Endothelial cell (in vitro differentiated cells): Measurements from ENCODE around the gene C4BPA. TPM values are rescaled to one million over a fixed set of nuclear protein-coding genes. Genes with fewer than 3 reads are reported as not detected.

Experiments
- DNase-seq: peaks from one replicate; pipeline ENCODE4 v3.0.0; 2021; ENCODE audit warnings: low spot score
- H3K27ac Mint-ChIP-seq: one replicate; pipeline ENCODE4 v1.8.0; 2021; ENCODE audit warnings: mixed read lengths, inconsistent platforms; ENCODE audit not compliant: unreplicated experiment
- H3K27me3 Mint-ChIP-seq: one replicate; pipeline ENCODE4 v1.8.0; 2021; ENCODE audit warnings: mild to moderate bottlenecking, moderate library complexity, mixed read lengths, inconsistent platforms; ENCODE audit not compliant: unreplicated experiment
- H3K36me3 Mint-ChIP-seq: one replicate; pipeline ENCODE4 v1.8.0; 2021; ENCODE audit warnings: mild to moderate bottlenecking, low read depth, mixed read lengths, inconsistent platforms; ENCODE audit not compliant: unreplicated experiment
- H3K4me1 Mint-ChIP-seq: one replicate; pipeline ENCODE4 v1.8.0; 2021; ENCODE audit warnings: mild to moderate bottlenecking, mixed read lengths, inconsistent platforms; ENCODE audit not compliant: unreplicated experiment
- H3K4me3 Mint-ChIP-seq: one replicate; pipeline ENCODE4 v1.8.0; 2021; ENCODE audit warnings: mild to moderate bottlenecking, mixed read lengths, inconsistent platforms; ENCODE audit not compliant: unreplicated experiment
- H3K9me3 Mint-ChIP-seq: one replicate; pipeline ENCODE4 v1.8.0; 2021; ENCODE audit warnings: mixed read lengths, inconsistent platforms; ENCODE audit not compliant: unreplicated experiment
- total RNA-seq: library from RNA; stranded (reverse); fragmentation: NEBNext Ultra II Directional; extraction: Animal tissue kit (Norgen Biotek cat#: 25700); gene quantifications from one replicate; pipeline ENCODE4 v1.2.1, GENCODE V29; 2021; ENCODE audit not compliant: unreplicated experiment
- TF ChIP-seq, protein P1 (sequence below): fragments of 200-600 bp; sonication (generic); IDR thresholded peaks from one replicate; pipeline ENCODE4 v1.5.0; 2021; ENCODE audit warnings: antibody characterized with exemption; ENCODE audit not compliant: unreplicated experiment

C4BPA gene
- total RNA-seq, 1 donor from 2014 or later: not detected

DNA sequence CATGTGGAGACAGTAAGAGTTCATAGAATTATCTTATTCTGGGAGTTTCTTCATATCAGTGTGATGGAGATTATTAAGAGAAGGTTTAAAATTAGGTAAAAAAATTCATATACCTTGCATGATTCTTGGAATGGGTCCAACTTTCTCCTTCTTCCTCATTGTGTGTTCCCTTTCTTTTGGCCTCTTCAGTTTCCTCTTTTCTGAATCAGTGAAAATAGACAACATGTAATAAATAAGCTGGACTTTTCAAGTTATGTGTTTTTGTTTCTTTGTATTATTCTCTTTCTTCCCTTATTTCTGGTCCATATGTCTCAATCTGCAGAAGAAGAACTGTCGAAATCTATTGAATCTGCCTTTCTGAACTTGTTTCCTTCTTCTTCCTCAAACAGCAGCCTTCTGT, 30.5 kb downstream of the C4BPA start:
- no peak overlapping the region for H3K27ac Mint-ChIP-seq
- no peaks in the 10 kb centered on the region for H3K27me3 Mint-ChIP-seq
- TF ChIP-seq, protein P1, sequence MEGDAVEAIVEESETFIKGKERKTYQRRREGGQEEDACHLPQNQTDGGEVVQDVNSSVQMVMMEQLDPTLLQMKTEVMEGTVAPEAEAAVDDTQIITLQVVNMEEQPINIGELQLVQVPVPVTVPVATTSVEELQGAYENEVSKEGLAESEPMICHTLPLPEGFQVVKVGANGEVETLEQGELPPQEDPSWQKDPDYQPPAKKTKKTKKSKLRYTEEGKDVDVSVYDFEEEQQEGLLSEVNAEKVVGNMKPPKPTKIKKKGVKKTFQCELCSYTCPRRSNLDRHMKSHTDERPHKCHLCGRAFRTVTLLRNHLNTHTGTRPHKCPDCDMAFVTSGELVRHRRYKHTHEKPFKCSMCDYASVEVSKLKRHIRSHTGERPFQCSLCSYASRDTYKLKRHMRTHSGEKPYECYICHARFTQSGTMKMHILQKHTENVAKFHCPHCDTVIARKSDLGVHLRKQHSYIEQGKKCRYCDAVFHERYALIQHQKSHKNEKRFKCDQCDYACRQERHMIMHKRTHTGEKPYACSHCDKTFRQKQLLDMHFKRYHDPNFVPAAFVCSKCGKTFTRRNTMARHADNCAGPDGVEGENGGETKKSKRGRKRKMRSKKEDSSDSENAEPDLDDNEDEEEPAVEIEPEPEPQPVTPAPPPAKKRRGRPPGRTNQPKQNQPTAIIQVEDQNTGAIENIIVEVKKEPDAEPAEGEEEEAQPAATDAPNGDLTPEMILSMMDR: no peak
- H3K4me1 Mint-ChIP-seq: no peaks in the 10 kb centered on the region
- H3K36me3 Mint-ChIP-seq: no peaks in the 10 kb centered on the region
- DNase-seq: no peak
- H3K9me3 Mint-ChIP-seq: no peaks in the 10 kb centered on the region
- no peak overlapping the region for H3K4me3 Mint-ChIP-seq

DNA sequence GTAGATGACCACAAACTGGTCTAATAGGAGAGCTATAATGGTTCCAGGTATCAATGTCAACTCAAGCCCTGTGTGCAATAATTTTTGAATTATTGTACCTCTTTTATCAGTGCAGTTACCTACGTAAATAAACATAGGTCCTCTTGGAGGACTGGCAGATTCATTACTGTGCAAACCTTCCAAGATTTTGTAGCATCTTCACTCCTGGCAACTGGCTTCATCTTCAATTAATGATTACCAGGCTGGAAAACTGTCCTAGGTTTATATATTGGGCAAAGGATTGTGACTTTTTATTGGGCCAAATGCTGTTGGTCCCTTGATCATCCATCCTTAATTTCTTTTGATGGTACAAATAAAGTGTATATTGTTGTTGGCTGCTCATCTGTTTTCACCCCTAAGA, 35.6 kb downstream of the C4BPA start:
- H3K4me1 Mint-ChIP-seq: no peaks in the 10 kb centered on the region

DNA sequence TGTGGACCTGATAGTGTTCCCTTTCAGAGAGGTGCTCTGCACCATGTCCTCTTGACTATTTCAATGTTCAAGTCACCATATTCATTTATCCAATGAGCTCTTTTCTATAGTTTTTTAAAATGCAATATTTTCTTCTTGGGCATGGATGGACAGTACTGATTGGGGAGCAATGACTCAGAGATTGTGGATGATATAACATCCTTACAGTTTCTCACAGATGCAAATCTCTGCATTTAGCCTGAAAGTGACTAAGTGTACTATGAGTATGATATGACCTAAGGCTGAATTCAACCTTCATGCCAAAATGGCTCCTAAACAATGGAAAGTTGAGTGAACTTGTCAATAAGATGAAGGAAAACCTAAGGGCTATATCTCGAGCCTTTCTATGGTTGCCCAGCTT, 36.5 kb downstream of the C4BPA start:
- no peaks in the 10 kb centered on the region for H3K36me3 Mint-ChIP-seq
- H3K27me3 Mint-ChIP-seq: no peaks in the 10 kb centered on the region
- H3K4me1 Mint-ChIP-seq: peaks cover 3% of the 10 kb centered on the region
- no peak overlapping the region for H3K27ac Mint-ChIP-seq
- TF ChIP-seq, protein P1: no peak
- no peak for DNase-seq
- H3K9me3 Mint-ChIP-seq: no peaks in the 10 kb centered on the region
- no peak overlapping the region for H3K4me3 Mint-ChIP-seq

More for the DNA sequence above, 35.6 kb downstream of the C4BPA start:
- Mint-ChIP-seq H3K36me3 (no peaks in the 10 kb centered on the region), H3K9me3 (no peaks in the 10 kb centered on the region), H3K27ac (no peak overlapping the region), H3K4me3 (no peak overlapping the region), H3K27me3 (no peaks in the 10 kb centered on the region)
- DNase-seq: no peak
- TF ChIP-seq, protein P1: no peak

DNA sequence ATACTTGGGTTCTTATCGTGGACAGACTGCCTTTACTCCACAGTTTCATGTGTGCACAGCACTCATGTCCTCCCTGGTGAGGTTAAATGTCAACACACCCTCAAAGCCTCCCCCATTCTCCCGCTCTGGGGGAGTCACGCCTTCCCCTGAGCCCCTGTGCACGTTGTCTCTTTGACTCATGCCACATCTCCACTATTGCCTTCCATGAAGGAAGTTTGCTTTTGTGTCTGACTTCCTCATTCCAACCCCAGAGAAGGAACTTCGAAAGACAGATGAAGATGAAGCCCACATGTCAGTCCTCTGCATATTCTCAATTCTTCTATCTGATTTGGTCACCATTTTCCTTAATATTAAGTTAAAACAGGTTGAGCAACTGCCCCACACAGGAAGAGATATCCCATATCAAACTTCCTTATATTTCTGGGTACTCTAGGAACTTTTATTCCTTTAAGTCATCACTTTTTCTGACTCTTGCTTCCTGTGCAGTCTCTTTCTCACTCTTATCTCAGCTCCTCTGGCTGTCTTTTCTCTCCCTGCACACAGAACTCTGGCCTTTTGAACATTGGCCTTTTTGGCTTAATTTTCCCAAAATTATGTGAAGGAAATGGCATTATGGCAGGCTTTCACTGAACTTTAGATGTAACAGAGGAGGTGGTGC, 41.5 kb downstream of the C4BPA start:
- no peak overlapping the region for H3K27ac Mint-ChIP-seq
- DNase-seq: no peak
- H3K4me3 Mint-ChIP-seq: no peak overlapping the region
- TF ChIP-seq, protein P1: no peak
- no peaks in the 10 kb centered on the region for H3K9me3 Mint-ChIP-seq
- peaks cover 7% of the 10 kb centered on the region for H3K4me1 Mint-ChIP-seq
- no peaks in the 10 kb centered on the region for H3K36me3 Mint-ChIP-seq
- H3K27me3 Mint-ChIP-seq: peaks cover 2% of the 10 kb centered on the region

DNA sequence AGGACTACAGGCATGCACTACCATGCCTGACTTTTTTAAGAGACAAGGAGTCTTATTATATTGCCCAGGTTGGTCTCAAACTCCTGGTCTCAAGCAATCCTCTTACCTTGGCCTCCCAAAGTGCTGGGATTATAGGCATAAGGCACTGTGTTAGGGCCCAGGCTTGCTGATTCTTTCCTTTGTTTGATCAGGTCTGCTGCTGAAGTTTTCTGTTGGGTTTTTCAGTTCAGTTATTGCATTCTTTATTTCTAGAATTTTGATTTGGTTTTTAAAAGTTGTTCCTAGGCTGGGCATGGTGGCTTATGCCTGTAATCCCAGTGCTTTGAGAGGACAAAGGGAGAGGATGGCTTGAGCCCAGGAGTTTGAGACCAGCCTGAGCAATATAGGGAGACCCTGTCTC, 47.9 kb downstream of the C4BPA start:
- DNase-seq: no peak
- H3K9me3 Mint-ChIP-seq: peaks cover 6% of the 10 kb centered on the region
- no peaks in the 10 kb centered on the region for H3K36me3 Mint-ChIP-seq
- TF ChIP-seq, protein P1: no peak
- H3K4me3 Mint-ChIP-seq: no peak overlapping the region
- H3K27ac Mint-ChIP-seq: no peak overlapping the region
- H3K27me3 Mint-ChIP-seq: peaks cover 3% of the 10 kb centered on the region
- peaks cover 11% of the 10 kb centered on the region for H3K4me1 Mint-ChIP-seq
